Activated CD4-positive, alpha-beta T cell treated with anti-CD3 and anti-CD28 coated beads for 36 hours (primary cell): ENCODE results near the gene NXPH2. TPM values are rescaled to one million over a fixed set of nuclear protein-coding genes. Genes with fewer than 3 reads are reported as not detected.

Experiments used
- ATAC-seq: fragments of 200-7000 bp; cut with Tn5 transposase; one replicate; pipeline ENCODE4 v1.10.0; 2021; ENCODE audit warnings: mild to moderate bottlenecking, moderate library complexity
- CTCF ChIA-PET: fragments of 350-600 bp; sonication (Branson Sonifier 250); formaldehyde crosslinking; loops from one replicate; lab custom pipeline; 2021; ENCODE audit warnings: antibody characterized with exemption; lab: Charles Lee
- POLR2A ChIA-PET: fragments of 350-600 bp; sonication (Branson Sonifier 250); formaldehyde crosslinking; loops from one replicate; lab custom pipeline; 2021; ENCODE audit warnings: antibody characterized with exemption, inconsistent platforms; lab: Charles Lee
- DNase-seq: peaks from one replicate; pipeline ENCODE4 v3.0.0-alpha.2; 2020
- H3K27ac Mint-ChIP-seq: one replicate; pipeline ENCODE4 v1.8.0; 2021; ENCODE audit warnings: mixed read lengths
- H3K27me3 Mint-ChIP-seq: one replicate; pipeline ENCODE4 v1.8.0; 2021; ENCODE audit warnings: mixed read lengths
- H3K36me3 Mint-ChIP-seq: one replicate; pipeline ENCODE4 v1.8.0; 2021; ENCODE audit warnings: low read depth, mixed read lengths
- H3K4me1 Mint-ChIP-seq: one replicate; pipeline ENCODE4 v1.8.0; 2021; ENCODE audit warnings: mixed read lengths
- H3K4me3 Mint-ChIP-seq: one replicate; pipeline ENCODE4 v1.8.0; 2021; ENCODE audit warnings: mild to moderate bottlenecking, moderate library complexity, mixed read lengths
- H3K9me3 Mint-ChIP-seq: one replicate; pipeline ENCODE4 v1.8.0; 2021; ENCODE audit warnings: low read depth, mixed read lengths
- intact Hi-C, 2 experiments: fragments of 100-400 bp; cut with DNase I in 1 of 2; cut with micrococcal nuclease in 1 of 2; formaldehyde crosslinking; loops; one replicate each; pipeline versions ENCODE4 v1.14.2 to v1.15.1; 2022 to 2024; cut with DNase I, micrococcal nuclease
- total RNA-seq, 2 experiments: library from RNA; stranded (reverse); gene quantifications; one replicate each; pipeline ENCODE4 v1.2.3, GENCODE V29; 2021

The NXPH2 gene
- total RNA-seq, 2 experiments from 2014 or later: not detected

GRCh38 chr2:138707392-138708074, 72.7 kb downstream of the NXPH2 start:
- Mint-ChIP-seq H3K27me3 (peaks cover 9% of the 10 kb centered on the region), H3K36me3 (no peaks in the 10 kb centered on the region), H3K4me3 (no peak overlapping the region), H3K4me1 (no peaks in the 10 kb centered on the region), H3K9me3 (no peaks in the 10 kb centered on the region), H3K27ac (no peak overlapping the region)
- CTCF ChIA-PET: interaction anchor here (0.7 to 1.4 kb wide), 2 partner anchors 54 to 79 kb away, joined by 3 read pairs; no protein-coding TSS in a partner anchor
- POLR2A ChIA-PET: no interaction called here
- intact Hi-C loops: no loop called here
- ATAC-seq: no peak
- DNase-seq: no peak

- intact Hi-C loops: no loop called here
- Mint-ChIP-seq H3K27ac (no peak overlapping the region), H3K4me3 (no peak overlapping the region), H3K36me3 (no peaks in the 10 kb centered on the region), H3K9me3 (no peaks in the 10 kb centered on the region), H3K27me3 (no peaks in the 10 kb centered on the region), H3K4me1 (no peaks in the 10 kb centered on the region)
- ChIA-PET POLR2A (no interaction called here), CTCF (interaction anchor here (0.8 kb wide), 1 partner anchor 251 kb away, joined by 3 read pairs; no protein-coding TSS in a partner anchor)
- DNase-seq (no peak), ATAC-seq (no peak)
Observed at GRCh38 chr2:138703242-138703641, 76.9 kb downstream of the NXPH2 start.

GRCh38 chr2:138700716-138701115, 79.5 kb downstream of the NXPH2 start:
- H3K27me3 Mint-ChIP-seq: no peaks in the 10 kb centered on the region

GRCh38 chr2:138699421-138699820, 80.8 kb downstream of the NXPH2 start:
- H3K27me3 Mint-ChIP-seq: peaks cover 3% of the 10 kb centered on the region
- CTCF ChIA-PET: no interaction called here
- H3K36me3 Mint-ChIP-seq: no peaks in the 10 kb centered on the region
- intact Hi-C loops: no loop called here
- POLR2A ChIA-PET: no interaction called here
- no peak for ATAC-seq
- no peaks in the 10 kb centered on the region for H3K4me1 Mint-ChIP-seq
- no peak overlapping the region for H3K4me3 Mint-ChIP-seq
- H3K9me3 Mint-ChIP-seq: no peaks in the 10 kb centered on the region
- H3K27ac Mint-ChIP-seq: no peak overlapping the region
- DNase-seq: no peak

More at GRCh38 chr2:138700716-138701115, 79.5 kb downstream of the NXPH2 start:
- DNase-seq (no peak), ATAC-seq (no peak)
- intact Hi-C loops: no loop called here
- ChIA-PET CTCF (no interaction called here), POLR2A (no interaction called here)
- Mint-ChIP-seq H3K36me3 (no peaks in the 10 kb centered on the region), H3K9me3 (no peaks in the 10 kb centered on the region), H3K4me1 (no peaks in the 10 kb centered on the region), H3K4me3 (no peak overlapping the region), H3K27ac (no peak overlapping the region)

- no peak overlapping the region for H3K4me3 Mint-ChIP-seq
- no peak for ATAC-seq
- POLR2A ChIA-PET: no interaction called here
- H3K27ac Mint-ChIP-seq: no peak overlapping the region
- CTCF ChIA-PET: no interaction called here
- intact Hi-C loops: no loop called here
- no peaks in the 10 kb centered on the region for H3K9me3 Mint-ChIP-seq
- H3K36me3 Mint-ChIP-seq: no peaks in the 10 kb centered on the region
- peaks cover 3% of the 10 kb centered on the region for H3K27me3 Mint-ChIP-seq
- DNase-seq: no peak
- H3K4me1 Mint-ChIP-seq: no peaks in the 10 kb centered on the region
Observed at GRCh38 chr2:138698428-138698827, 81.8 kb downstream of the NXPH2 start.

GRCh38 chr2:138691667-138692066, 88.5 kb downstream of the NXPH2 start:
- Mint-ChIP-seq H3K36me3 (no peaks in the 10 kb centered on the region), H3K27me3 (peaks cover 10% of the 10 kb centered on the region), H3K27ac (no peak overlapping the region), H3K4me1 (peaks cover 13% of the 10 kb centered on the region), H3K9me3 (peaks cover 2% of the 10 kb centered on the region), H3K4me3 (no peak overlapping the region)
- CTCF ChIA-PET: no interaction called here
- POLR2A ChIA-PET: no interaction called here
- no peak for DNase-seq
- intact Hi-C loops: no loop called here
- ATAC-seq: no peak

- peaks cover 13% of the 10 kb centered on the region for H3K4me1 Mint-ChIP-seq
- intact Hi-C loops: no loop called here
- H3K27me3 Mint-ChIP-seq: peaks cover 7% of the 10 kb centered on the region
- H3K9me3 Mint-ChIP-seq: peaks cover 2% of the 10 kb centered on the region
- CTCF ChIA-PET: no interaction called here
- H3K27ac Mint-ChIP-seq: no peak overlapping the region
- DNase-seq (peak; percentile 19), ATAC-seq (peak; percentile 76)
- POLR2A ChIA-PET: no interaction called here
- H3K4me3 Mint-ChIP-seq: no peak overlapping the region
- H3K36me3 Mint-ChIP-seq: no peaks in the 10 kb centered on the region
Observed at GRCh38 chr2:138689705-138690104, 90.5 kb downstream of the NXPH2 start.

- no peaks in the 10 kb centered on the region for H3K36me3 Mint-ChIP-seq
- DNase-seq: no peak
- no peak for ATAC-seq
- no peak overlapping the region for H3K4me3 Mint-ChIP-seq
- H3K4me1 Mint-ChIP-seq: no peaks in the 10 kb centered on the region
- intact Hi-C loops: no loop called here
- H3K27me3 Mint-ChIP-seq: peaks cover 6% of the 10 kb centered on the region
- ChIA-PET CTCF (interaction anchor here (1.0 kb wide), 1 partner anchor 12 kb away, joined by 4 read pairs; no protein-coding TSS in a partner anchor), POLR2A (no interaction called here)
- H3K9me3 Mint-ChIP-seq: no peaks in the 10 kb centered on the region
- no peak overlapping the region for H3K27ac Mint-ChIP-seq
Observed at GRCh38 chr2:138682163-138682562, 98.0 kb downstream of the NXPH2 start.

GRCh38 chr2:138677221-138677620, 103.0 kb downstream of the NXPH2 start:
- DNase-seq (no peak), ATAC-seq (no peak)
- POLR2A ChIA-PET: no interaction called here
- intact Hi-C loops: no loop called here
- Mint-ChIP-seq H3K4me1 (no peaks in the 10 kb centered on the region), H3K27me3 (peaks cover 9% of the 10 kb centered on the region), H3K4me3 (no peak overlapping the region), H3K9me3 (no peaks in the 10 kb centered on the region), H3K27ac (no peak overlapping the region), H3K36me3 (no peaks in the 10 kb centered on the region)
- CTCF ChIA-PET: interaction anchor here (0.6 kb wide), 1 partner anchor 69 kb away, joined by 3 read pairs; no protein-coding TSS in a partner anchor

- ChIA-PET CTCF (no interaction called here), POLR2A (no interaction called here)
- Mint-ChIP-seq H3K4me3 (no peak overlapping the region), H3K27ac (no peak overlapping the region), H3K9me3 (no peaks in the 10 kb centered on the region), H3K4me1 (no peaks in the 10 kb centered on the region), H3K36me3 (no peaks in the 10 kb centered on the region), H3K27me3 (peaks cover 9% of the 10 kb centered on the region)
- intact Hi-C loops: no loop called here
- DNase-seq (no peak), ATAC-seq (no peak)
Observed at GRCh38 chr2:138676619-138677021, 103.6 kb downstream of the NXPH2 start.

GRCh38 chr2:138671566-138671965, 108.6 kb downstream of the NXPH2 start:
- H3K27ac Mint-ChIP-seq: no peak overlapping the region
- no peak overlapping the region for H3K4me3 Mint-ChIP-seq
- intact Hi-C loops: no loop called here
- ChIA-PET CTCF (no interaction called here), POLR2A (no interaction called here)
- H3K9me3 Mint-ChIP-seq: no peaks in the 10 kb centered on the region
- DNase-seq: no peak
- peaks cover 4% of the 10 kb centered on the region for H3K27me3 Mint-ChIP-seq
- ATAC-seq: no peak
- no peaks in the 10 kb centered on the region for H3K4me1 Mint-ChIP-seq
- no peaks in the 10 kb centered on the region for H3K36me3 Mint-ChIP-seq

GRCh38 chr2:138670734-138671133, 109.5 kb downstream of the NXPH2 start:
- ChIA-PET CTCF (no interaction called here), POLR2A (no interaction called here)
- H3K27me3 Mint-ChIP-seq: no peaks in the 10 kb centered on the region
- H3K4me3 Mint-ChIP-seq: no peak overlapping the region
- no peaks in the 10 kb centered on the region for H3K4me1 Mint-ChIP-seq
- DNase-seq: no peak
- ATAC-seq: no peak
- H3K9me3 Mint-ChIP-seq: no peaks in the 10 kb centered on the region
- no peak overlapping the region for H3K27ac Mint-ChIP-seq
- intact Hi-C loops: no loop called here
- no peaks in the 10 kb centered on the region for H3K36me3 Mint-ChIP-seq
